ENCODE measurements around the gene HS3ST4.

HS3ST4 gene

GRCh38 chr16:25886598-25886997 is 194.8 kb downstream of the HS3ST4 start:
- in situ Hi-C loops (cut with MboI; ENCODE audit: low sequenced_read_pairs) = no loop called here

GRCh38 chr16:25888868-25889267 is 197.1 kb downstream of the HS3ST4 start:
- in situ Hi-C loops (cut with MboI; ENCODE audit: low sequenced_read_pairs) = no loop called here

DNA sequence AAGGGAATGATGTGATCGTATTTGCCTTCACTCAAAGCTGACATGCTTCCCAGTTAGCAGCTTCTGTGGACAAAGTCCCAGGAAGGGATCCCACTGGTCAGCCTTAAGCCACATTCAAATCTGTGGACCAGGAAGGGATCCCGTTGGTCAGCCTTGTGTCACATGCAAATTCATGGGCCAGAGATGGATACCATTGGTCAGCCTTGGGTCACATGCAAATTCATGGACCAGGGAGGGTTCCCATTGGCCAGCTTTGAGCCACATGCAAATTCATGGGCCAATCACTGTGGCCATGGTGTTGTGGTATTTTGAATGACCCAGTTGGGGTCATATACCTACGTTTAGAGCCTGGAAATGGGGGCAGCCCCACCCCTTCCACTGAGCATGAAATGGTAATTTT is 201.6 kb downstream of the HS3ST4 start:
- in situ Hi-C loops (cut with MboI; ENCODE audit: low sequenced_read_pairs) = no loop called here

DNA sequence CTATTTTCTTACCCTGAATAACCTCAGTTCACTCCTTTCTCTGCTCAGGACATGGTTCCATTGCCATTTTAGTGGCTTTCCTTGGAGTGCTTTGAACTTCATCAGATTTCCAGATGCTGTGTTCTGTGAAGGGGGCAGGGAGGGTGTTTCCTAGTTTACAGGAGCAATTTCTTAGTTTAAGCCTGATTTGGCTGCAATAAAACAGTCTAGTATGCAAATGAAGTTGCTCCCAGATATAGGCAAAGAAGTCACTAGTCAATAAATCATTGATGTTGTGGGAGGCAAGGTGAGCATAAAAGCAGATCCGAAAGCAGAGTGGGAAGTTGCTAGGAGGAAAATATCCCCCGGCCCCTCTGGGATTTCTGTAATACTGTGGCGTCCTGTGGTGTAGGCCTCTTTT is 202.3 kb downstream of the HS3ST4 start:
- in situ Hi-C loops (cut with MboI; ENCODE audit: low sequenced_read_pairs) = no loop called here

- in situ Hi-C loops (cut with MboI; ENCODE audit: low sequenced_read_pairs) = no loop called here
Measured at GRCh38 chr16:25895380-25895779, 203.6 kb downstream of the HS3ST4 start.

DNA sequence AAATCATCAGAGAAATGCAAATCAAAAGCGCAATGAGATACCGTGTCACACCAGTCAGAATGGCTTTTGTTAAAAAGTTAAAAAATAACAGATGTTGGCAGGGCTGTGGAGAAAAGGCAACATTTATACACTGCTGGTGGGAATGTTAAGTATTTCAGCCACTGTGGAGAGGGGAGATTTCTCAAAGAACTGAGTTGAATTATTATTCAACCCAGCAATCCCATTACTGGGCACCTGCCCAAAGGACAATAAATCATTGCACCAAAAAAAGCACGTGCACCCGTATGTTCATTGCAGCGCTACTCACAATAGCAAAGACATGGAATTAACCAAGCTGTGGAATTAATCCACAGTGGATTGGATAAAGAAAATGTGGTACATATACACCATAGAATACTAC is 204.7 kb downstream of the HS3ST4 start:
- in situ Hi-C loops (cut with MboI; ENCODE audit: low sequenced_read_pairs) = no loop called here

GRCh38 chr16:25897702-25898101 is 205.9 kb downstream of the HS3ST4 start:
- in situ Hi-C loops (cut with MboI; ENCODE audit: low sequenced_read_pairs) = no loop called here

DNA sequence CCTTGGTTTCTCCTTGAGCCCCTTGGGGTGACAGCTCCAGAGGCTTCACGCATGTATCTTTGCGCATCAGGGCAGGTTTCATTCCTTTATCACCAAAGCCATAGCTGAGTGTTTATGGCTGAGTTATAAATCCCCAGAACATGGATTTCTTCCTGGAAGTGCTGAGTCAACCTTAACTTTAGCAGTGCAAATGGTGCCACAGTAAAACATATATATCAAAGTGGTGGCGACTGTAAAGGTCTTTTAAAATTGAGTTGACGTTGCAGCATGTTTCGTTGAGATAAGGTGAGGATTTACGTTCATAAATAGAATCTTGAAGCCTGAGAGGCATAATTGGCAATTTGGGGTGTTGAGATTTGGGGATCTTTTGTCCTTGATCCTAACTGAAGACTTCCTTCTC is 214.1 kb downstream of the HS3ST4 start:
- in situ Hi-C loops (cut with MboI; ENCODE audit: low sequenced_read_pairs) = no loop called here

- in situ Hi-C loops (cut with MboI; ENCODE audit: low sequenced_read_pairs) = no loop called here
Measured at GRCh38 chr16:25910971-25911370, 219.2 kb downstream of the HS3ST4 start.

DNA sequence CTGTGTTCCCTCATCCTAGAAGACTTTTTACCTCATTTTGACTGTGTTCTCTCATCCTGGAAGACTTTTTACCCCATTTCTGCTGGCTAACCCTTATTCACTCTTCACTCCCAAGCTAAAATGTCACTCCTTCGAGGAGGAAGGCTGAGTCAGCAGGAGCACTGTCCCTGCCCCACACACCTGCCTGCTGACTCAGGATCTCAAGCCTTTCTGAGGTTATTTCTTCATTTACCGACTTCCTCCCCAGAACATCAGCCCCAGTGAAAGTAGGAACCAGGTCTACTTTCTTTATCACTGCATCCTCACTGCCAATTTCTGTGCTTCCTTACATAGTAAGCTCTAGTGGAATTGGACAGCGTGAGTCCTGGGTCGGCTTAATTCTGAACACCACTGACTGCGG is 220.6 kb downstream of the HS3ST4 start:
- in situ Hi-C loops (cut with MboI; ENCODE audit: low sequenced_read_pairs) = no loop called here

- in situ Hi-C loops (cut with MboI; ENCODE audit: low sequenced_read_pairs) = no loop called here
Measured at GRCh38 chr16:25914357-25914962, 222.7 kb downstream of the HS3ST4 start.

DNA sequence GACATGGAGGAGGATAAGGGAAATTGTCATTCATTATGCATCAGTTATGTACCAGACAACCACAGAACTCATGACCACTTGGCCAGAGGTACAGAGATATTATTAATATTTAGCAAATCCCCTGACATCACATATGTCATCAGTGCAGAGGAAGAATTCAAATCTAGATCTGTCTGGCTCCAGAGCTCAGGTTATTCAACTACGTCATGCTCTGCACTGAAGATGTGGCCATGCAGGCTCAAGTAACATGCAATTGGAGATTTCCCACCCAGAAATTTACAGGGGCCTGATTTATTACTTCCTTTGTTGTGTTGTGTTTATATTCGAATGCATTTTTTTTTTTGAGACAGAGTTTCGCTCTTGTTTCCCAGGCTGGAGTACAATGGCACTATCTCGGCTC is 224.3 kb downstream of the HS3ST4 start:
- in situ Hi-C loops (cut with MboI; ENCODE audit: low sequenced_read_pairs) = no loop called here

DNA sequence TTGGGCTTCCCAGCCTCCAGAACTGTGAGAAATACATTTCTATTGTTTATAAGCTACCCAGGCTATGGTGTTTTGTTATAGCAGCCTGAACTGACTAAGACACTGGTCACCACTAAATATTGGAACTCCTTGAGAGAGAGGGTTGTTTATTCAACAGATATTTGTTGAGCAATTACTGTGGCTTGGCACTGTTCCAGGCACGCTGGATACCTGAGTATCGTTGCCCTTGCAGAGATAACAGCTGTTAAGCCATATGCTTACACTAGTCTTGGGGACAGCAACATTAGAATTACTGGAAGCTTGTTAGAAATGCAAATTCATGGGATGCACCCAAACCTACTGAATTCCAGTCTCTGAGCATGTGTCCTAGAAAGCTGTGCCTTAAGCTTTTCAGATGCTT is 230.7 kb downstream of the HS3ST4 start:
- in situ Hi-C loops (cut with MboI; ENCODE audit: low sequenced_read_pairs) = no loop called here

DNA sequence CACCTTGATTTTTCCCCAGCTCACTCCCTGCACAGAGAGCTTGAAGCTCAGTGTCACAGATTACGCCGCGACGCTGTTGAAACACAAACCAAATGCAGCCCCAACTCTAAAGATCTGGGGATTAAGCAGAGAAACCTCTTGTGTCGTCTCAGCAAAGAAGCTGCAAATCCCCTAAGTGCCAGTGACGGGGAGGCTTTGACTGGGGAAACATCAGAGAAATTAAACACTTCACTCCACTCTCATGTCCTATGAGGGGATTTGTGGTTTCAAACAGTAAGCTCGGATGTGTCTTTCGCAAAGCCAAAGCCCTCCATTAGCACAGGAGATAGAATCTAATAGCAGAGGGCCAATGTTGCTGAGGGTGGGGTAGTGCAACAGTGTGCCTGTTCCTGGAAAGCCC is 233.7 kb downstream of the HS3ST4 start:
- in situ Hi-C loops (cut with MboI; ENCODE audit: low sequenced_read_pairs) = no loop called here

GRCh38 chr16:25931473-25932035 is 239.8 kb downstream of the HS3ST4 start:
- in situ Hi-C loops (cut with MboI; ENCODE audit: low sequenced_read_pairs) = no loop called here

DNA sequence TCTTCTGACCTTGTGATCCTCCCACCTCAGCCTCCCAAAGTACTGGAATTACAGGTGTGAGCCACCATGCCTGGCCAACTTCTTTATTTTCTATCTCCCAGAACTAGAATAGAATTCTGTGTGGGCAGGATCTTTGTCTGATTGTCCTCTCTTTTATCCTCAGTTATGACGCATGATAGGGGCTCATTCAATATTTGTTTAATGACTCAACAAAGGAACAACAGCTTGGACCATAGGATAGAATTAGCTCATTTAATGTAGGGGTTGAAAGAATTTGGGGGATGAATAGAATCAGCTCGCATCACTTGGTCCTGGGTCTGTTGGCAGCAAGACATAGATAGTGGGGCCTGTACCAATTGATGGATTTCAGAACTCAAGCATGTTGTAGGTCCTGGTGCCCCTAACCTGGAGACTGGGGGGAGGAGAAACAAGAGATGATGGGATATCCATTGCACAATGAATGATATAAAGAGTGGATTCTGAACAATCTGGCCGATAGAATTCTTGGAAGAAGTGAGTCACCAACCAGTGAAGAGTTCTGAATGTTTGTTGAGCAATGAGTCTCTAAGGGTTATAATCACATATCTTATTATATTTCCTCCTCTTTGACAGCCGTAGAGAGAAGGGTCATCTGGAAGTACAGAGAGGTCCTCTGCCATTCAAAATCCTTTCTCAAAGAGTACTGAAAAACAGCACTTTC is 250.2 kb downstream of the HS3ST4 start:
- in situ Hi-C loops (cut with MboI; ENCODE audit: low sequenced_read_pairs) = no loop called here

DNA sequence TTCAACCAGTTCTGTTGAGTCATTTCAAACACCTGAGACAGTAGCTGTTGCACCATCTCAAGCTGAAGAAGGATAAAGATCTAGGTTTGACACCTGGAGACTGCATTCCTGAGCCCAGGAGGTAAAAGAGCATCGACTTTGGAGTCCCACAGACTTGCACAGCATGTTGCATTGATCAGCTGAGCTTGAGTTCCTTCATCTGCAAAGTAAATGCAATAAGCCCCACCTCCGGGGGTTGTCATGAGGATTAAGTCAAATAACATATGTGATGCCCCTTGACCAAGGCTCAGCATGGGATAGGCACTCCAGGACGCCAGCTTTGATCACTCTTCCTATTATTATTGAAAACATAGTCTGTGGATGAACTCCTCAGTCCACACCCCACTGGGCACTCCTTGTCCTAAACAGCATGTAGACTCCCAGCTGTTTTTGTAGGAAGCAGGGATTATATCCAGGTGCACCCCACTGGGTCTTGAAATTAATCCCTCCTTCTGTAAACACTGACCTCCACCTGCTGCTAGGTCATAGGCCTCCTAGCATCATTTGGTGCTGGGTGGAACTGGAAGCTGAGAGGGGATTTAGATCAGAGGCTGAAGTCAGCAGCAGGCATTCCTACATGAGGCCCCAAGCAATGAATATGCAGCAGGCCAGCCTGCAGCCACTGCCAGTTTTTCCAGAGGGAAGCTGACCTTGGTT is 259.0 kb downstream of the HS3ST4 start:
- in situ Hi-C loops (cut with MboI; ENCODE audit: low sequenced_read_pairs) = no loop called here

DNA sequence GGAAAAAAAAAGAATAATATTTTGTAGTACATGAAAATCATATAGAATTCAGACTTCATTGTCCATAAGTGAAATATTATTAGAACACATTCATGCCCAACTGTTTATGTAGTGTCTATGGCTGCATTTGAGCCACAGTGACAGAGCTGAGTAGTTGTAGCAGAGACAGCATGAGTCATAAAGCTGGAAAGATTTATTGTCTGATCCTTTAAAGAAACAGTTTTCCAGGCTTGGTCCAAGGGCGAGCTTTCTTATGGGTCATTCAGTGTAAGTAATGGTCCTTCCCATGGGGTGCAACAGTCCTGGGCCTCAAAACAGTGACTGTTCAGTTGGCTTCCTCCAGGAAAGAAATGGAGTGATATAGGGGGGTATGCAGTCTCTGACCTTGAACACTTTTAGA is 260.2 kb downstream of the HS3ST4 start:
- in situ Hi-C loops (cut with MboI; ENCODE audit: low sequenced_read_pairs) = no loop called here

GRCh38 chr16:25952983-25953382 is 261.2 kb downstream of the HS3ST4 start:
- in situ Hi-C loops (cut with MboI; ENCODE audit: low sequenced_read_pairs) = no loop called here

GRCh38 chr16:25957707-25958106 is 265.9 kb downstream of the HS3ST4 start:
- in situ Hi-C loops (cut with MboI; ENCODE audit: low sequenced_read_pairs) = no loop called here

- in situ Hi-C loops (cut with MboI; ENCODE audit: low sequenced_read_pairs) = no loop called here
Measured at GRCh38 chr16:25959221-25959620, 267.5 kb downstream of the HS3ST4 start.
